ENCODE data around the gene EXOC6.
A peak's percentile ranks its signal among the peaks of the same experiment; 100 is the strongest.

EXOC6 gene

DNA sequence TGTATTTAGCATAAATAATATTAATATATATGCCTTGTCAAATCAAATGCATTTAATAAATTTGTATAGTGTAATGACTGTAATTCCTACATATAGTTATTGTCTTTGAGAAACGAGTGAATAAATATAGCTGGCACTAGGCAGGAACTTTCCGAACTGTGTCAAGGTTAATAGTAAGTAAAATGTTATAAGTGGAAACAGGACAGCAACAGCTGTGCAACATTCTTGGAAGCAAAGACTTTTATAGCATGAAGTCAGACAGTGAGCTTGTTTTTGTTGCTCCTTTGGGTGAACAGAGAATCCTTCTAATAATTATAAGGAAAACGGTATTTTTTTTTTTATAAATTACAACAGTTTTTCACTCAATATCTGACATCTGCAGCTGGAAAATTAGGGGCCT, 14.0 kb upstream of the EXOC6 start:
- no peak overlapping the region for H2AFZ ChIP-seq (ENCODE audit: low read length, unreplicated experiment)
- H3K27ac ChIP-seq (ENCODE audit: low read depth, low read length): no peak overlapping the region
- H3K4me3 ChIP-seq (ENCODE audit: low read depth, low read length): no peak overlapping the region
- no peaks in the 10 kb centered on the region for H3K36me3 ChIP-seq (ENCODE audit: insufficient read depth, low read length)
- peaks cover 9% of the 10 kb centered on the region for H3K4me1 ChIP-seq (ENCODE audit: control insufficient read depth, insufficient read depth, low read length, unreplicated experiment)
- no peaks in the 10 kb centered on the region for H3K79me2 ChIP-seq (ENCODE audit: control insufficient read depth, insufficient read depth, low read length, unreplicated experiment)
- H3K27me3 ChIP-seq (ENCODE audit: insufficient read depth, low read length): no peaks in the 10 kb centered on the region

DNA sequence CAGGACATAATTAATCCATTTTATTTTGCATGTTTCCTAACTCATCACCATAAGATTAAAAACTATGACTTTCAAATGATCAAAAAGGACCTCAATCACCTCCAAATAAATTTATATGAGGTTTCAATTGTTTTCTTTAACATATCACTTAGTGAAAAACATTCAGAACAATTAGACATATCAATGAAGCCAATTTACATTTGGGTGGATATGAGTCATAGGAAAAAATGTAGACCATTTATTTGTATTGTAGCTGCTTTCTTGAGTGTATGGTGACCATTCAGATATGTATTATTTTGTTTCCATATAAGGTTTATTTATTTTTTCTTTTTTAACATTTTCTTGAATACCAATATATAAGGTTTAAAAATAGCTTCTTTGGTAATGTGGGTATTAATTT, 13.3 kb upstream of the EXOC6 start:
- no peaks in the 10 kb centered on the region for H3K36me3 ChIP-seq (ENCODE audit: insufficient read depth, low read length)
- H3K27me3 ChIP-seq (ENCODE audit: insufficient read depth, low read length): no peaks in the 10 kb centered on the region
- H3K79me2 ChIP-seq (ENCODE audit: control insufficient read depth, insufficient read depth, low read length, unreplicated experiment): no peaks in the 10 kb centered on the region
- peak overlapping the region; percentile 10 for H2AFZ ChIP-seq (ENCODE audit: low read length, unreplicated experiment)
- no peak overlapping the region for H3K27ac ChIP-seq (ENCODE audit: low read depth, low read length)
- H3K4me1 ChIP-seq (ENCODE audit: control insufficient read depth, insufficient read depth, low read length, unreplicated experiment): peaks cover 10% of the 10 kb centered on the region
- H3K4me3 ChIP-seq (ENCODE audit: low read depth, low read length): no peak overlapping the region

- H3K36me3 ChIP-seq (ENCODE audit: insufficient read depth, low read length): no peaks in the 10 kb centered on the region
- H3K27ac ChIP-seq (ENCODE audit: low read depth, low read length): no peak overlapping the region
- no peaks in the 10 kb centered on the region for H3K79me2 ChIP-seq (ENCODE audit: control insufficient read depth, insufficient read depth, low read length, unreplicated experiment)
- peaks cover 10% of the 10 kb centered on the region for H3K4me1 ChIP-seq (ENCODE audit: control insufficient read depth, insufficient read depth, low read length, unreplicated experiment)
- no peak overlapping the region for H2AFZ ChIP-seq (ENCODE audit: low read length, unreplicated experiment)
- H3K27me3 ChIP-seq (ENCODE audit: insufficient read depth, low read length): no peaks in the 10 kb centered on the region
- H3K4me3 ChIP-seq (ENCODE audit: low read depth, low read length): no peak overlapping the region
Observed at GRCh38 chr10:92837456-92837855, 10.9 kb upstream of the EXOC6 start.

DNA sequence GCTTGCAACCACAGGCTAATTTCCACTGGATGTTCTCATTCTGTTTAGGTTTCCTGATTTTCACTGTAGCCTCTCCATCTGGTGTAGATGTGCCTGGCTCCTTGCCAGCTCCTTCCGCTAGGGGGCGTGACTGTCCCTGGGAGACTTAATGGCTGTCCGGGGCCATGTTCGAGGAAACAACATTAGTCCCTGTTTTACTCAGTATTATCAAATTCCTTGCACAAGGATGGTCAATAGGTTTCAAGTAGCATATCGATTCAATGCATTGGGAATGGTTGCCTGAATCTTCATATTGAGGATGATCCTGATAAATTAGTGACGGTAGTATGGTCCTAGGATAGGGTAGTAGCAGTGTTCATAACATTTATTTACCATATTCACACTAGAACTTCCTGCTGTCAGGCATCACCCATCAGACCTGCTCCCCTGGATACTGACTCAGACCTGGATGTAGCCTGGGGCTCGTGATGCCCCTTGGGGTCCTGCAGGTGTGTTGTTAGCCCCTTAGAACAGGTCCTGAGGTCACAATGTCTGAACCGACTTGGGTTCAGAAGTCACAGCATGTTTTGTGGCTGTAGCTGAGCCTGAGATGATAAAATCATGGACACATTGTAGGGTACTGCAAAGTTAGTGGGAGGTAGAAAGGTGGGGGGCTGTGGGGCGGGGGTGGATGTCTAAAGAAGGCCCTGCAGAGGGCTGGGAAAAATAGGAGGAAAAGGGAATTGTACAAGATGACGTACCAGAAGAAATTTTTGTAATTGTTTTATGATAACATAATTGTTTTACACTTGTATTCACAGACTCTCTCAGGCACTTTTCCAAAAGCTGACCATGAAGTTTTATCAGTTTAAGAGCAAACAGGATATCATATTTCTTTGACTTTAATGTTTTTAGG, 8.9 kb upstream of the EXOC6 start:
- H3K4me1 ChIP-seq (ENCODE audit: control insufficient read depth, insufficient read depth, low read length, unreplicated experiment): peaks cover 10% of the 10 kb centered on the region
- H3K36me3 ChIP-seq (ENCODE audit: insufficient read depth, low read length): no peaks in the 10 kb centered on the region
- H3K27ac ChIP-seq (ENCODE audit: low read depth, low read length): no peak overlapping the region
- no peaks in the 10 kb centered on the region for H3K79me2 ChIP-seq (ENCODE audit: control insufficient read depth, insufficient read depth, low read length, unreplicated experiment)
- H2AFZ ChIP-seq (ENCODE audit: low read length, unreplicated experiment): peak overlapping the region; percentile 41
- no peaks in the 10 kb centered on the region for H3K27me3 ChIP-seq (ENCODE audit: insufficient read depth, low read length)
- no peak overlapping the region for H3K4me3 ChIP-seq (ENCODE audit: low read depth, low read length)

DNA sequence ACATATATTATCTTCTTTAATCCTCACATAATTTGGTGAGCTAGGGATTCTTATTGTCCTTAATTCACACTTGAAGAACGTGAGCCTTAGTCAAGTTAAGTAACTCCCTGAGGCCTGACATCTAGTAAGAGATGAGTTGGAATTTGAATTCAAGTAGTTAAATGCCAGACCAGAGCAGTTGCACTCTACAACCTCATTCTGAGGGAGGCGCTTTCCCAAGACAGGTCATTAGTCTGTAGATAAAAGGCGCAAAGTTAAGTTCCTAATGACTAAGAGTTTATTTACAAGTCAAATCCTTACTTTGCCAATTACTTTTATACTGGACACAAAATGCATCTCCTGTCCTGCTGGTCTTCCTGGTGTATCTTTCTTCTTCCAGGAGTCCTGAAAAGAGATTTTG, 3.6 kb upstream of the EXOC6 start:
- no peak overlapping the region for H3K27ac ChIP-seq (ENCODE audit: low read depth, low read length)
- H3K4me3 ChIP-seq (ENCODE audit: low read depth, low read length): no peak overlapping the region
- H3K79me2 ChIP-seq (ENCODE audit: control insufficient read depth, insufficient read depth, low read length, unreplicated experiment): no peaks in the 10 kb centered on the region
- no peak overlapping the region for H2AFZ ChIP-seq (ENCODE audit: low read length, unreplicated experiment)
- H3K4me1 ChIP-seq (ENCODE audit: control insufficient read depth, insufficient read depth, low read length, unreplicated experiment): peaks cover 6% of the 10 kb centered on the region
- H3K36me3 ChIP-seq (ENCODE audit: insufficient read depth, low read length): no peaks in the 10 kb centered on the region
- no peaks in the 10 kb centered on the region for H3K27me3 ChIP-seq (ENCODE audit: insufficient read depth, low read length)

DNA sequence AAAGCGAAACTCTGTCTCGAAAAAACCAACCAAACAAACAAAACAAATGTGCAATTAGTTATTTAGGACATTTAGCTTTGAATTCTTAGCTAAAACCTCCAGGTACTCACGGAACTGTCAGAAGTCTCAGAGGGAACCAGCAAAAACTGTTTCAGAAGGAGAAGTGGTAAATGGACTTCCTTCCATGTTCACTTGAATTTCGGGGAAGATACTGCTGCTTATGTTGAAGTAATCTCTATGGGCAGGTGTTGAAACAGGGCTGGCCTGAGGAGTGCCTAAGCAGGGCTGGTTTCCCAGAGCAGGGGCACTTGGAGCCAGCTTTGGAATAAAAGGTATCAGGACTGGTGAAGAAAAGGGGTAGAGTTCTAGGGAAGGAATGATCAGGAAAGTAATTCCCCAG, 2.4 kb upstream of the EXOC6 start:
- H3K4me1 ChIP-seq (ENCODE audit: control insufficient read depth, insufficient read depth, low read length, unreplicated experiment): peaks cover 10% of the 10 kb centered on the region
- no peak overlapping the region for H2AFZ ChIP-seq (ENCODE audit: low read length, unreplicated experiment)
- H3K79me2 ChIP-seq (ENCODE audit: control insufficient read depth, insufficient read depth, low read length, unreplicated experiment): no peaks in the 10 kb centered on the region
- H3K27ac ChIP-seq (ENCODE audit: low read depth, low read length): no peak overlapping the region
- no peaks in the 10 kb centered on the region for H3K36me3 ChIP-seq (ENCODE audit: insufficient read depth, low read length)
- H3K27me3 ChIP-seq (ENCODE audit: insufficient read depth, low read length): no peaks in the 10 kb centered on the region
- no peak overlapping the region for H3K4me3 ChIP-seq (ENCODE audit: low read depth, low read length)

DNA sequence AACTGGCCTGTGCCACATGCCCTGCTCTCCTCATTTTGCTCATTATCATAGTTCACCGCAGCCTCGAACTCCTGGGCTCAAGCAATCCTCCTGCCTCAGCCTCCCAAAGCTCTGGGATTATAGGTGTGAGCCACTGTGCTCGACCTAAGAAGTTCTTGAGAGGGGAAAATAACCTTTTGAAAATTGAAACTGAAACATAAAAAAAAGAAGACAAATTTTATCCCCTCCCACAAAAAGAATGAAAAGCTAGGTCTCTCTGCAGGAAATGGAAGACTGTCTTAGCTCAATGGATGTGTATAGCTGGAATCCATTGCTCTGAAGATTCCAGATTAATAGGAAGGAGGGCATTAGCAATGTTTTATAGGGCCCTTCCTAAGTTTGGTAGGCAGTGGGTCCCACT, 2.0 kb upstream of the EXOC6 start:
- Histone ChIP-seq H2AFZ (ENCODE audit: low read length, unreplicated experiment) (no peak overlapping the region), H3K27ac (ENCODE audit: low read depth, low read length) (no peak overlapping the region), H3K4me3 (ENCODE audit: low read depth, low read length) (no peak overlapping the region), H3K79me2 (ENCODE audit: control insufficient read depth, insufficient read depth, low read length, unreplicated experiment) (no peaks in the 10 kb centered on the region), H3K4me1 (ENCODE audit: control insufficient read depth, insufficient read depth, low read length, unreplicated experiment) (peaks cover 10% of the 10 kb centered on the region), H3K36me3 (ENCODE audit: insufficient read depth, low read length) (no peaks in the 10 kb centered on the region), H3K27me3 (ENCODE audit: insufficient read depth, low read length) (no peaks in the 10 kb centered on the region)

GRCh38 chr10:92846854-92847201, 1.5 kb upstream of the EXOC6 start:
- Histone ChIP-seq H3K27ac (ENCODE audit: low read depth, low read length) (no peak overlapping the region), H3K36me3 (ENCODE audit: insufficient read depth, low read length) (no peaks in the 10 kb centered on the region), H2AFZ (ENCODE audit: low read length, unreplicated experiment) (no peak overlapping the region), H3K79me2 (ENCODE audit: control insufficient read depth, insufficient read depth, low read length, unreplicated experiment) (no peaks in the 10 kb centered on the region), H3K4me3 (ENCODE audit: low read depth, low read length) (no peak overlapping the region), H3K27me3 (ENCODE audit: insufficient read depth, low read length) (no peaks in the 10 kb centered on the region), H3K4me1 (ENCODE audit: control insufficient read depth, insufficient read depth, low read length, unreplicated experiment) (peaks cover 10% of the 10 kb centered on the region)

- H3K36me3 ChIP-seq (ENCODE audit: insufficient read depth, low read length): no peaks in the 10 kb centered on the region
- H3K27me3 ChIP-seq (ENCODE audit: insufficient read depth, low read length): no peaks in the 10 kb centered on the region
- no peak overlapping the region for H3K27ac ChIP-seq (ENCODE audit: low read depth, low read length)
- no peaks in the 10 kb centered on the region for H3K79me2 ChIP-seq (ENCODE audit: control insufficient read depth, insufficient read depth, low read length, unreplicated experiment)
- H3K4me1 ChIP-seq (ENCODE audit: control insufficient read depth, insufficient read depth, low read length, unreplicated experiment): peaks cover 10% of the 10 kb centered on the region
- no peak overlapping the region for H2AFZ ChIP-seq (ENCODE audit: low read length, unreplicated experiment)
- peak overlapping the region; percentile 88; the same call in 1 of the 2 replicates for H3K4me3 ChIP-seq (ENCODE audit: low read depth, low read length)
Observed at GRCh38 chr10:92847202-92847864, 987 bp upstream of the EXOC6 start.

- Histone ChIP-seq H3K27me3 (ENCODE audit: insufficient read depth, low read length) (no peaks in the 10 kb centered on the region), H3K79me2 (ENCODE audit: control insufficient read depth, insufficient read depth, low read length, unreplicated experiment) (no peaks in the 10 kb centered on the region), H3K4me1 (ENCODE audit: control insufficient read depth, insufficient read depth, low read length, unreplicated experiment) (peaks cover 10% of the 10 kb centered on the region), H2AFZ (ENCODE audit: low read length, unreplicated experiment) (peak overlapping the region; percentile 100), H3K27ac (ENCODE audit: low read depth, low read length) (no peak overlapping the region), H3K36me3 (ENCODE audit: insufficient read depth, low read length) (no peaks in the 10 kb centered on the region), H3K4me3 (ENCODE audit: low read depth, low read length) (peak overlapping the region; percentile 88)
Observed at GRCh38 chr10:92848037-92848440, 281 bp upstream of the EXOC6 start.

DNA sequence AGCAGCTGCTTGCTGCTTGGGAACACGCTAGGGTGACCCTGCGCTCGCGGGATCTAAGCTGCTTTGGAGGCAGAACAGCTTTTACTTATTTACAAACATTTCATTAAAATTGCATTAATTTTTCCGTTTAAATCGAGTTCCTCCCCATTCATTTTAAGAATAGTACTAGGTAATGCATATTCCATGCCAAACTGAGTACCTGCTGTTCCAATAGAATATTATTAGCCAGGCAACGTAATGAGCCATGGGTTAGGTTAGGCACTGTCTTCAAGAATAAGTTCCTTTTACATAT, 860 bp downstream of the EXOC6 start:
- Histone ChIP-seq H3K4me1 (ENCODE audit: control insufficient read depth, insufficient read depth, low read length, unreplicated experiment) (peaks cover 10% of the 10 kb centered on the region), H3K79me2 (ENCODE audit: control insufficient read depth, insufficient read depth, low read length, unreplicated experiment) (no peaks in the 10 kb centered on the region), H3K27me3 (ENCODE audit: insufficient read depth, low read length) (no peaks in the 10 kb centered on the region), H3K4me3 (ENCODE audit: low read depth, low read length) (peak overlapping the region; percentile 88), H2AFZ (ENCODE audit: low read length, unreplicated experiment) (peak overlapping the region; percentile 68), H3K36me3 (ENCODE audit: insufficient read depth, low read length) (no peaks in the 10 kb centered on the region), H3K27ac (ENCODE audit: low read depth, low read length) (no peak overlapping the region)

Measured in ACC112 (cell line).